Breast epithelium (tissue), 4 donors: ENCODE results near the gene FANCD2. TPM values are rescaled to one million over a fixed set of nuclear protein-coding genes. Genes with fewer than 3 reads are reported as not detected.

Experiments used
- DNase-seq, 2 donors: peaks; one replicate each; pipeline ENCODE4 v3.0.0-alpha.2; 2019; ENCODE audit warnings: low spot score in 2 of 2
- H3K27ac ChIP-seq, 2 donors: fragments of 200-600 bp; sonication (generic) in 1 of 2; one replicate each; pipeline ENCODE4 v1.5.1; 2016 to 2019; ENCODE audit warnings: mild to moderate bottlenecking in 1 of 2
- H3K27me3 ChIP-seq, 2 donors: fragments of 200-600 bp; sonication (generic) in 1 of 2; one replicate each; pipeline versions ENCODE4 v1.5.1 to v1.6.0; 2017 to 2019; ENCODE audit warnings: control low read depth in 1 of 2, mild to moderate bottlenecking in 1 of 2
- H3K36me3 ChIP-seq: fragments of 200-600 bp; one replicate; pipeline ENCODE4 v1.5.1; 2019
- H3K4me1 ChIP-seq, 2 donors: fragments of 200-600 bp; sonication (generic); one replicate each; pipeline ENCODE4 v1.5.1; 2016 to 2019; ENCODE audit warnings: control low read depth in 1 of 2
- H3K4me3 ChIP-seq, 3 donors: fragments of 200-600 bp; sonication (generic); 1 replicate in 2 of 3; 2 replicates in 1 of 3; pipeline ENCODE4 v1.5.1; 2016 to 2019; ENCODE audit warnings: mild to moderate bottlenecking in 3 of 3, moderate library complexity in 2 of 3
- H3K9me3 ChIP-seq, 2 donors: fragments of 200-600 bp; sonication (generic) in 1 of 2; one replicate each; pipeline ENCODE4 v1.5.1; 2016 to 2019; ENCODE audit warnings: control low read depth in 1 of 2
- CTCF ChIP-seq, 3 donors: fragments of 450-650 bp; IDR thresholded peaks; one replicate each; pipeline ENCODE4 v1.5.1; 2016 to 2017; ENCODE audit warnings: antibody characterized with exemption in 3 of 3, mild to moderate bottlenecking in 3 of 3, moderate library complexity in 3 of 3
- POLR2A ChIP-seq: fragments of 450-650 bp; IDR thresholded peaks from one replicate; pipeline ENCODE4 v1.6.1; 2016; ENCODE audit warnings: antibody characterized with exemption, mild to moderate bottlenecking, moderate library complexity
- POLR2AphosphoS5 ChIP-seq, 3 donors: sonication (generic); formaldehyde crosslinking; IDR thresholded peaks; one replicate each; pipeline ENCODE4 v1.6.1; 2017; ENCODE audit warnings: antibody characterized with exemption in 3 of 3
- intact Hi-C: fragments of 100-400 bp; cut with DNase I; formaldehyde crosslinking; loops from one replicate; pipeline ENCODE4 v1.15.1; 2023; ENCODE audit warnings: low total_unique reads
- total RNA-seq, 3 donors: library from RNA; depleted of rRNA; stranded (reverse); fragments of >200 nt; gene quantifications; one replicate each; pipeline ENCODE4 v1.1.0, GENCODE V29; 2016

The FANCD2 gene
- total RNA-seq, 3 donors from 2014 or later: 3.7 to 12.9 (median 6.2) TPM

GRCh38 chr3:10108091-10108490 is 81.9 kb downstream of the FANCD2 start, which contains the start of gene FANCD2OS:
FANCD2OS (minus strand) TSS chr3:10108255; CDS start chr3:10104774, 3,481 bp downstream.
- H3K4me1 ChIP-seq: no peaks in the 10 kb centered on the region
- intact Hi-C loops: no loop called here

GRCh38 chr3:10115326-10116137 is 89.3 kb downstream of the FANCD2 start, which contains the start of gene BRK1:
BRK1 (plus strand) TSS chr3:10115675; CDS start chr3:10115702, 27 bp downstream.
- intact Hi-C loops: no loop called here
- Histone ChIP-seq H3K36me3 (no peaks in the 10 kb centered on the region), H3K4me3 (peak within 1 kb of the TSS; percentile 74 to 94 (median 75)), H3K27ac (peak within 1 kb of the TSS; percentile 86 to 91), H3K4me1 (peaks cover 0 to 4% of the 10 kb centered on the region in 2 donors), H3K27me3 (peaks cover 0 to 3% of the 10 kb centered on the region in 2 donors), H3K9me3 (no peaks in the 10 kb centered on the region)
- TF ChIP-seq POLR2AphosphoS5 (IDR thresholded peaks at IDR 0.05): peak; percentile 68 to 82 (median 78)
- no peak for TF ChIP-seq CTCF (IDR thresholded peaks at IDR 0.05)
- peak; percentile 73 for TF ChIP-seq POLR2A
- peak; percentile 92 to 94 for DNase-seq

More at GRCh38 chr3:10108091-10108490, 81.9 kb downstream of the FANCD2 start, which contains the start of gene FANCD2OS:
- Histone ChIP-seq H3K9me3 (no peaks in the 10 kb centered on the region), H3K36me3 (no peaks in the 10 kb centered on the region), H3K4me3 (no peak within 1 kb of the TSS), H3K27me3 (peaks cover 0 to 3% of the 10 kb centered on the region in 2 donors), H3K27ac (no peak within 1 kb of the TSS)
- DNase-seq: no peak
- TF ChIP-seq CTCF (IDR thresholded peaks at IDR 0.05): no peak
- TF ChIP-seq POLR2AphosphoS5 (IDR thresholded peaks at IDR 0.05): no peak
- TF ChIP-seq POLR2A: no peak

DNA sequence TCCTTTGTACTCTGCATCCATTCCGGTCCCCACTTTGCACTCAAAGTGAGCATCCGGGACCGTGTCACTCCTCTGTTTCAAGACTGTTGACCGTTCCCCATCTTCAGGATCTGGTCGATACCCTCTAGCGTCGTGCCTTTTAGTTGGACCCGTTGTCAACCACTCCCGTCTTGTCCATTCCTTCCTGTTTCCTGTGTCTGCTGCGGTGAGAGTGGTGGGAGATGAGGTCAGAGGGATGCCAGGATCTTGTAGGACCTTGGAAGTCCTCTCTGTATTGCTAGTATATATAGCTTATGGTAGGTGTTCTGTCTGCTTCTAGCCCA is 89.9 kb downstream of the FANCD2 start:
- DNase-seq: no peak
- intact Hi-C loops: no loop called here
- peak overlapping the region; percentile 74 to 94 (median 75) for H3K4me3 ChIP-seq
- TF ChIP-seq CTCF (IDR thresholded peaks at IDR 0.05) (no peak), POLR2A (no peak), POLR2AphosphoS5 (IDR thresholded peaks at IDR 0.05) (no peak)
- H3K27me3 ChIP-seq: no peaks in the 10 kb centered on the region
- peaks cover 0 to 4% of the 10 kb centered on the region in 2 donors for H3K4me1 ChIP-seq
- no peaks in the 10 kb centered on the region for H3K9me3 ChIP-seq
- peak overlapping the region; percentile 86 to 91 for H3K27ac ChIP-seq
- H3K36me3 ChIP-seq: no peaks in the 10 kb centered on the region

GRCh38 chr3:10116928-10117327 is 90.7 kb downstream of the FANCD2 start:
- Histone ChIP-seq H3K27ac (no peak overlapping the region), H3K36me3 (no peaks in the 10 kb centered on the region), H3K4me1 (peaks cover 0 to 4% of the 10 kb centered on the region in 2 donors), H3K27me3 (no peaks in the 10 kb centered on the region), H3K9me3 (no peaks in the 10 kb centered on the region), H3K4me3 (peak overlapping the region in 2 of 3 donors; percentile 74 to 94)
- intact Hi-C loops: no loop called here
- DNase-seq: no peak
- no peak for TF ChIP-seq POLR2AphosphoS5 (IDR thresholded peaks at IDR 0.05)
- TF ChIP-seq CTCF (IDR thresholded peaks at IDR 0.05): no peak
- TF ChIP-seq POLR2A: no peak

GRCh38 chr3:10119376-10119775 is 93.1 kb downstream of the FANCD2 start:
- no peaks in the 10 kb centered on the region for H3K27me3 ChIP-seq
- H3K4me1 ChIP-seq: peaks cover 0 to 4% of the 10 kb centered on the region in 2 donors
- H3K4me3 ChIP-seq: no peak overlapping the region
- H3K27ac ChIP-seq: no peak overlapping the region
- TF ChIP-seq POLR2A (no peak), POLR2AphosphoS5 (IDR thresholded peaks at IDR 0.05) (no peak), CTCF (IDR thresholded peaks at IDR 0.05) (no peak)
- no peaks in the 10 kb centered on the region for H3K36me3 ChIP-seq
- no peak for DNase-seq
- no peaks in the 10 kb centered on the region for H3K9me3 ChIP-seq
- intact Hi-C loops: no loop called here
